Measurements from ENCODE around the gene NPTX1.

- TF ChIP-seq CTCF (conservative IDR thresholded peaks at IDR 0.05; ENCODE audit: low read length) (no peak), EZH2phosphoT487 (IDR thresholded peaks at IDR 0.05; ENCODE audit: borderline replicate concordance, low read depth, low read length) (no peak)
Observed at GRCh38 chr17:80446645-80447405, 29.6 kb downstream of the NPTX1 start.
